ENCODE data around the gene RREB1.

RREB1 gene

GRCh38 chr6:7108964-7109836, 1.4 kb downstream of the RREB1 start:
- FAIRE-seq (no peak), DNase-seq (ENCODE audit: insufficient read length, low spot score) (no peak)
- no peak for TF ChIP-seq TAF1 (IDR thresholded peaks at IDR 0.05; ENCODE audit: low read depth, low read length)
- no peak for TF ChIP-seq POLR2A (IDR thresholded peaks at IDR 0.05; ENCODE audit: low read depth, low read length)
- TF ChIP-seq SPI1 (IDR thresholded peaks at IDR 0.05; ENCODE audit: low read depth, low read length): no peak
- TF ChIP-seq PAX5 (IDR thresholded peaks at IDR 0.05; ENCODE audit: insufficient read depth, low read length, severe bottlenecking): no peak
- TF ChIP-seq POLR2AphosphoS5 (IDR thresholded peaks at IDR 0.05; ENCODE audit: low read depth, low read length): no peak

GRCh38 chr6:7110092-7110792, 2.5 kb downstream of the RREB1 start:
- no peak for TF ChIP-seq POU2F2 (IDR thresholded peaks at IDR 0.05; ENCODE audit: low read depth, low read length)
- no peak for TF ChIP-seq SPI1 (IDR thresholded peaks at IDR 0.05; ENCODE audit: low read depth, low read length)
- no peak for TF ChIP-seq POLR2A (IDR thresholded peaks at IDR 0.05; ENCODE audit: low read depth, low read length)
- no peak for TF ChIP-seq TAF1 (IDR thresholded peaks at IDR 0.05; ENCODE audit: low read depth, low read length)
- TF ChIP-seq PAX5 (IDR thresholded peaks at IDR 0.05; ENCODE audit: insufficient read depth, low read length, severe bottlenecking): no peak
- TF ChIP-seq POLR2AphosphoS5 (IDR thresholded peaks at IDR 0.05; ENCODE audit: low read depth, low read length): no peak
- DNase-seq (ENCODE audit: insufficient read length, low spot score): no peak
- peak; percentile 13 for FAIRE-seq

- no peak for TF ChIP-seq SPI1 (IDR thresholded peaks at IDR 0.05; ENCODE audit: low read depth, low read length)
- TF ChIP-seq TAF1 (IDR thresholded peaks at IDR 0.05; ENCODE audit: low read depth, low read length): no peak
- no peak for TF ChIP-seq POU2F2 (IDR thresholded peaks at IDR 0.05; ENCODE audit: low read depth, low read length)
- TF ChIP-seq POLR2A (IDR thresholded peaks at IDR 0.05; ENCODE audit: low read depth, low read length): no peak
- FAIRE-seq (no peak), DNase-seq (ENCODE audit: insufficient read length, low spot score) (no peak)
These were observed 3.4 kb downstream of the RREB1 start for GRCh38 chr6:7111095-7111690.

- TF ChIP-seq POLR2AphosphoS5 (IDR thresholded peaks at IDR 0.05; ENCODE audit: low read depth, low read length) (no peak), SPI1 (IDR thresholded peaks at IDR 0.05; ENCODE audit: low read depth, low read length) (no peak), POLR2A (IDR thresholded peaks at IDR 0.05; ENCODE audit: low read depth, low read length) (no peak), POU2F2 (IDR thresholded peaks at IDR 0.05; ENCODE audit: low read depth, low read length) (no peak), PAX5 (IDR thresholded peaks at IDR 0.05; ENCODE audit: insufficient read depth, low read length, severe bottlenecking) (no peak), TAF1 (IDR thresholded peaks at IDR 0.05; ENCODE audit: low read depth, low read length) (no peak)
- no peak for FAIRE-seq
- no peak for DNase-seq (ENCODE audit: insufficient read length, low spot score)
These were observed 4.4 kb downstream of the RREB1 start for GRCh38 chr6:7112171-7112570.

GRCh38 chr6:7112741-7113313, 5.1 kb downstream of the RREB1 start:
- DNase-seq (ENCODE audit: insufficient read length, low spot score) (no peak), FAIRE-seq (peak; percentile 80)
- TF ChIP-seq POLR2A (IDR thresholded peaks at IDR 0.05; ENCODE audit: low read depth, low read length) (no peak), POU2F2 (IDR thresholded peaks at IDR 0.05; ENCODE audit: low read depth, low read length) (no peak), SPI1 (IDR thresholded peaks at IDR 0.05; ENCODE audit: low read depth, low read length) (no peak), PAX5 (IDR thresholded peaks at IDR 0.05; ENCODE audit: insufficient read depth, low read length, severe bottlenecking) (no peak)

- TF ChIP-seq POU2F2 (IDR thresholded peaks at IDR 0.05; ENCODE audit: low read depth, low read length): no peak
- TF ChIP-seq PAX5 (IDR thresholded peaks at IDR 0.05; ENCODE audit: insufficient read depth, low read length, severe bottlenecking): no peak
- TF ChIP-seq TAF1 (IDR thresholded peaks at IDR 0.05; ENCODE audit: low read depth, low read length): no peak
- no peak for TF ChIP-seq POLR2A (IDR thresholded peaks at IDR 0.05; ENCODE audit: low read depth, low read length)
- TF ChIP-seq POLR2AphosphoS5 (IDR thresholded peaks at IDR 0.05; ENCODE audit: low read depth, low read length): no peak
- no peak for TF ChIP-seq SPI1 (IDR thresholded peaks at IDR 0.05; ENCODE audit: low read depth, low read length)
- FAIRE-seq (no peak), DNase-seq (ENCODE audit: insufficient read length, low spot score) (no peak)
These were observed 7.1 kb downstream of the RREB1 start for GRCh38 chr6:7114744-7115458.

- DNase-seq (ENCODE audit: insufficient read length, low spot score) (no peak), FAIRE-seq (peak; percentile 43)
- TF ChIP-seq TAF1 (IDR thresholded peaks at IDR 0.05; ENCODE audit: low read depth, low read length) (no peak), POU2F2 (IDR thresholded peaks at IDR 0.05; ENCODE audit: low read depth, low read length) (no peak), POLR2AphosphoS5 (IDR thresholded peaks at IDR 0.05; ENCODE audit: low read depth, low read length) (no peak), POLR2A (IDR thresholded peaks at IDR 0.05; ENCODE audit: low read depth, low read length) (no peak), PAX5 (IDR thresholded peaks at IDR 0.05; ENCODE audit: insufficient read depth, low read length, severe bottlenecking) (no peak), SPI1 (IDR thresholded peaks at IDR 0.05; ENCODE audit: low read depth, low read length) (no peak)
These were observed 7.9 kb downstream of the RREB1 start for GRCh38 chr6:7115543-7116231.

- no peak for FAIRE-seq
- DNase-seq (ENCODE audit: insufficient read length, low spot score): no peak
- TF ChIP-seq PAX5 (IDR thresholded peaks at IDR 0.05; ENCODE audit: insufficient read depth, low read length, severe bottlenecking) (no peak), POLR2AphosphoS5 (IDR thresholded peaks at IDR 0.05; ENCODE audit: low read depth, low read length) (no peak), POLR2A (IDR thresholded peaks at IDR 0.05; ENCODE audit: low read depth, low read length) (no peak), POU2F2 (IDR thresholded peaks at IDR 0.05; ENCODE audit: low read depth, low read length) (no peak), SPI1 (IDR thresholded peaks at IDR 0.05; ENCODE audit: low read depth, low read length) (no peak), TAF1 (IDR thresholded peaks at IDR 0.05; ENCODE audit: low read depth, low read length) (no peak)
These were observed 11.6 kb downstream of the RREB1 start for GRCh38 chr6:7119272-7119801.

All from GM12891 (cell line).